ENCODE results near the gene DIS3L2.

DIS3L2 gene

DNA sequence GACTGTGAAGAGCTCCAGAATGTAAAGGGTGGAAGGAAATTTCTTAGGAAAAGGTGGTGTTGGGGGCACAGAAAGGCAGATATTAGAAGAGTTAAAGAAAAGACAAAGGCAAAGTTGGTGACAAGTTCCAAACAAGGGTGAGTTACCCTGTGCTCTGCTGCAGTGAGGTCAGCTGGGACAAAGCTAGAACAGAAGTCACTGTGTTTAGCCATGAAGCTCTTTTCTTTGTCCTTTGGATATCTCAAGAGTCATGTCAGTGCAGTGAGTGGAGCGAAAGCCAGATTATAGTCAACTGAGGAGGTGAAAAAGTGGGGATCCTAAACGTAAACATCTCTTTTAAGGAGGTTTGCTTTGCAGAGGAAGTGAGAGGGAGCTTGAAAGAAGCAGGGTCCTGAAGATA is 229.3 kb downstream of the DIS3L2 start:
- no peaks in the 10 kb centered on the region for H3K79me2 ChIP-seq (ENCODE audit: insufficient read depth, low read length)
- H3K36me3 ChIP-seq (ENCODE audit: insufficient read depth, low read length): no peaks in the 10 kb centered on the region; the same call in 1 of the 2 replicates
- TF ChIP-seq, protein P1, sequence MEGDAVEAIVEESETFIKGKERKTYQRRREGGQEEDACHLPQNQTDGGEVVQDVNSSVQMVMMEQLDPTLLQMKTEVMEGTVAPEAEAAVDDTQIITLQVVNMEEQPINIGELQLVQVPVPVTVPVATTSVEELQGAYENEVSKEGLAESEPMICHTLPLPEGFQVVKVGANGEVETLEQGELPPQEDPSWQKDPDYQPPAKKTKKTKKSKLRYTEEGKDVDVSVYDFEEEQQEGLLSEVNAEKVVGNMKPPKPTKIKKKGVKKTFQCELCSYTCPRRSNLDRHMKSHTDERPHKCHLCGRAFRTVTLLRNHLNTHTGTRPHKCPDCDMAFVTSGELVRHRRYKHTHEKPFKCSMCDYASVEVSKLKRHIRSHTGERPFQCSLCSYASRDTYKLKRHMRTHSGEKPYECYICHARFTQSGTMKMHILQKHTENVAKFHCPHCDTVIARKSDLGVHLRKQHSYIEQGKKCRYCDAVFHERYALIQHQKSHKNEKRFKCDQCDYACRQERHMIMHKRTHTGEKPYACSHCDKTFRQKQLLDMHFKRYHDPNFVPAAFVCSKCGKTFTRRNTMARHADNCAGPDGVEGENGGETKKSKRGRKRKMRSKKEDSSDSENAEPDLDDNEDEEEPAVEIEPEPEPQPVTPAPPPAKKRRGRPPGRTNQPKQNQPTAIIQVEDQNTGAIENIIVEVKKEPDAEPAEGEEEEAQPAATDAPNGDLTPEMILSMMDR (IDR thresholded peaks at IDR 0.05; ENCODE audit: low read length): no peak
- TF ChIP-seq EZH2 (IDR thresholded peaks at IDR 0.05; ENCODE audit: borderline replicate concordance, low read length): no peak
- no peaks in the 10 kb centered on the region for H3K9me2 ChIP-seq (ENCODE audit: low read depth, low read length)
- H3F3A ChIP-seq (ENCODE audit: insufficient read depth, low read length): no peaks in the 10 kb centered on the region
- H3K9me3 ChIP-seq (ENCODE audit: low read length): 0 out of 2 replicates have a peak, but pooled peaks cover 3% of the 10 kb centered on the region
- H3K4me2 ChIP-seq (ENCODE audit: low read length): no peak overlapping the region
- H3K27ac ChIP-seq (ENCODE audit: low read depth, low read length, poor library complexity, severe bottlenecking): no peak overlapping the region
- no peaks in the 10 kb centered on the region for H3K27me3 ChIP-seq (ENCODE audit: insufficient read depth, low read length)
- H4K20me1 ChIP-seq (ENCODE audit: insufficient read depth, low read length): no peaks in the 10 kb centered on the region
- H2AFZ ChIP-seq (ENCODE audit: low read length): no peak overlapping the region
- H3K9ac ChIP-seq (ENCODE audit: low read length): no peak overlapping the region
- H3K4me3 ChIP-seq (ENCODE audit: low read depth, low read length, poor library complexity, severe bottlenecking): no peak overlapping the region
- no peaks in the 10 kb centered on the region for H3K4me1 ChIP-seq (ENCODE audit: insufficient read depth, low read length, severe bottlenecking)

DNA sequence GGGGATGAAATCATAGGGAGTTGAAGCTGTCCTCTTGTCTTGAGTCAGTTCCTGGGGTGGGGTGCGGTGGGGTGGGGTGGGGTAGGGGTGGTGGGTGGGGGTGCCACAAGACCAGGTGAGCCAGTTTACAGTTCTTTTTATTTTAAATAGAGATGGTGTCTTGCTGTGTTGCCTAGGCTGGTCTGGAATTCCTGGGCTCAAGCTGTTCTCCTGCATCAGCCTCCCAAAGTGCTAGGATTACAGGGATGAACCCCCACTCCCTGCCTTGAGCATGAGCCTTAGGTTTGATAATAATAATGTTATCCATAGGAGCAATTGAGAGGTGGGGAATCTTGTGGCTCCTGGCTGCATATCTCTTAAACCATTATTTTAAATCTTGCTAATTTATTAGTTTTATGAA is 234.0 kb downstream of the DIS3L2 start:
- Histone ChIP-seq H3K4me3 (ENCODE audit: low read depth, low read length, poor library complexity, severe bottlenecking) (no peak overlapping the region), H4K20me1 (ENCODE audit: insufficient read depth, low read length) (no peaks in the 10 kb centered on the region), H3K36me3 (ENCODE audit: insufficient read depth, low read length) (no peaks in the 10 kb centered on the region; the same call in 1 of the 2 replicates), H3K79me2 (ENCODE audit: insufficient read depth, low read length) (no peaks in the 10 kb centered on the region), H3K27me3 (ENCODE audit: insufficient read depth, low read length) (no peaks in the 10 kb centered on the region), H2AFZ (ENCODE audit: low read length) (no peak overlapping the region), H3K9me2 (ENCODE audit: low read depth, low read length) (no peaks in the 10 kb centered on the region), H3F3A (ENCODE audit: insufficient read depth, low read length) (no peaks in the 10 kb centered on the region), H3K4me1 (ENCODE audit: insufficient read depth, low read length, severe bottlenecking) (no peaks in the 10 kb centered on the region), H3K4me2 (ENCODE audit: low read length) (no peak overlapping the region), H3K9ac (ENCODE audit: low read length) (no peak overlapping the region), H3K9me3 (ENCODE audit: low read length) (no peaks in the 10 kb centered on the region), H3K27ac (ENCODE audit: low read depth, low read length, poor library complexity, severe bottlenecking) (no peak overlapping the region)
- TF ChIP-seq EZH2 (IDR thresholded peaks at IDR 0.05; ENCODE audit: borderline replicate concordance, low read length): no peak
- TF ChIP-seq, protein P1 (IDR thresholded peaks at IDR 0.05; ENCODE audit: low read length): no peak

DNA sequence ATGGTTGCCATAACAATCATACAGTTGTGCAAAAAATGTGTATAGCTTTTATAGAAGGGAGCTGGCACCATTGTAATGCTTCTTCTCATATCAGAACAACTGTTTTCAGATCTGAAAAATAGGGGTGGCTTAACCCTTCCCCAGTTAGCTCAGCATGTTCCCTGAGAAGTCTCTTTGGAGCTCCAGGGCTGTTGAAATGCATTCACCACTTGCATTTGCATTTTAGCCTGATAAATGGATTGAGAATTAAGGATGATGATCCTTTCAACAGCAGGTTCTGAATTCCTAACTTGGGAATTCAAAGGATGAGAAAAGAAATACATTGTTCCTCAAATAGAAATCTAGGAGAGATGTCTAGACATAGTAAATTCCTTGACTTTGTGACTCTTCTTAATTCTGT is 235.3 kb downstream of the DIS3L2 start:
- Histone ChIP-seq H3K36me3 (ENCODE audit: insufficient read depth, low read length) (no peaks in the 10 kb centered on the region; the same call in 1 of the 2 replicates), H3K27ac (ENCODE audit: low read depth, low read length, poor library complexity, severe bottlenecking) (no peak overlapping the region), H3K4me3 (ENCODE audit: low read depth, low read length, poor library complexity, severe bottlenecking) (no peak overlapping the region), H3K4me1 (ENCODE audit: insufficient read depth, low read length, severe bottlenecking) (no peaks in the 10 kb centered on the region), H3K79me2 (ENCODE audit: insufficient read depth, low read length) (no peaks in the 10 kb centered on the region), H3K9me3 (ENCODE audit: low read length) (no peaks in the 10 kb centered on the region), H3K4me2 (ENCODE audit: low read length) (no peak overlapping the region), H3F3A (ENCODE audit: insufficient read depth, low read length) (no peaks in the 10 kb centered on the region), H3K27me3 (ENCODE audit: insufficient read depth, low read length) (no peaks in the 10 kb centered on the region), H2AFZ (ENCODE audit: low read length) (no peak overlapping the region), H3K9me2 (ENCODE audit: low read depth, low read length) (no peaks in the 10 kb centered on the region), H4K20me1 (ENCODE audit: insufficient read depth, low read length) (no peaks in the 10 kb centered on the region), H3K9ac (ENCODE audit: low read length) (no peak overlapping the region)
- TF ChIP-seq, protein P1 (IDR thresholded peaks at IDR 0.05; ENCODE audit: low read length): no peak
- TF ChIP-seq EZH2 (IDR thresholded peaks at IDR 0.05; ENCODE audit: borderline replicate concordance, low read length): no peak

Measured in OCI-LY1 (cell line).